H9 (cell line): ENCODE data around the gene DHCR24. TPM values are rescaled to one million over a fixed set of nuclear protein-coding genes. Genes with fewer than 3 reads are reported as not detected.

ENCODE experiments used
- DNase-seq: peaks from one replicate; pipeline ENCODE4 v3.0.0-alpha.2; 2017
- H2AFZ ChIP-seq: one replicate; pipeline ENCODE4 v1.6.1; 2013; ENCODE audit warnings: mild to moderate bottlenecking, low read length, control low read depth, moderate library complexity
- H2AK5ac ChIP-seq: 2 replicates; pipeline ENCODE4 v1.6.1; 2013; ENCODE audit warnings: low read length, control low read depth, mixed read lengths; ENCODE audit not compliant: insufficient read length
- H2BK120ac ChIP-seq: one replicate; pipeline ENCODE4 v1.6.1; 2013; ENCODE audit warnings: low read depth, mild to moderate bottlenecking, low read length, control low read depth, inconsistent platforms; ENCODE audit not compliant: poor library complexity, severe bottlenecking
- H2BK12ac ChIP-seq: 2 replicates; pipeline ENCODE4 v1.6.1; 2013; ENCODE audit warnings: low read length, control low read depth, mixed read lengths, low read depth; ENCODE audit not compliant: insufficient read length
- H2BK15ac ChIP-seq: 2 replicates; pipeline ENCODE4 v1.6.1; 2013; ENCODE audit warnings: low read depth, low read length, control low read depth
- H2BK20ac ChIP-seq: one replicate; pipeline ENCODE4 v1.6.1; 2013; ENCODE audit warnings: low read depth, mild to moderate bottlenecking, low read length, control low read depth, inconsistent platforms; ENCODE audit not compliant: poor library complexity, severe bottlenecking
- H2BK5ac ChIP-seq: 2 replicates; pipeline ENCODE4 v1.6.1; 2013; ENCODE audit warnings: low read length, control low read depth, mixed read lengths; ENCODE audit not compliant: insufficient read length
- H3K14ac ChIP-seq: 2 replicates; pipeline ENCODE4 v1.6.1; 2013; ENCODE audit warnings: low read length, control low read depth; ENCODE audit not compliant: insufficient read depth
- H3K18ac ChIP-seq: 2 replicates; pipeline ENCODE4 v1.6.1; 2013; ENCODE audit warnings: low read depth, mild to moderate bottlenecking, mixed read lengths, low read length, control low read depth; ENCODE audit not compliant: insufficient read length
- H3K23ac ChIP-seq: 2 replicates; pipeline ENCODE4 v1.6.1; 2013; ENCODE audit warnings: low read length, control low read depth, mixed read lengths, low read depth; ENCODE audit not compliant: insufficient read length
- H3K23me2 ChIP-seq: 2 replicates; pipeline ENCODE4 v1.6.1; 2013; ENCODE audit warnings: low read depth, mild to moderate bottlenecking, mixed read lengths, low read length, control low read depth; ENCODE audit not compliant: insufficient read length, poor library complexity, severe bottlenecking
- H3K27ac ChIP-seq: 2 replicates; pipeline ENCODE4 v1.5.1; 2013; ENCODE audit warnings: low read length, control low read depth, mixed read lengths, low read depth; ENCODE audit not compliant: insufficient read length
- H3K27me3 ChIP-seq: 2 replicates; pipeline ENCODE4 v1.6.1; 2013; ENCODE audit warnings: low read length, control low read depth, inconsistent platforms; ENCODE audit not compliant: insufficient read depth
- H3K4ac ChIP-seq: 2 replicates; pipeline ENCODE4 v1.6.1; 2013; ENCODE audit warnings: low read depth, mild to moderate bottlenecking, control low read depth, inconsistent platforms, low read length, moderate library complexity
- H3K4me1 ChIP-seq: 2 replicates; pipeline ENCODE4 v1.6.1; 2013; ENCODE audit warnings: low read length, control low read depth, inconsistent platforms; ENCODE audit not compliant: insufficient read depth
- H3K4me2 ChIP-seq: 2 replicates; pipeline ENCODE4 v1.6.1; 2013; ENCODE audit warnings: low read length, control low read depth, mixed read lengths; ENCODE audit not compliant: insufficient read length, insufficient read depth
- H3K56ac ChIP-seq: 2 replicates; pipeline ENCODE4 v1.6.1; 2013; ENCODE audit warnings: low read depth, mild to moderate bottlenecking, mixed read lengths, low read length, control low read depth; ENCODE audit not compliant: insufficient read length
- H3K79me1 ChIP-seq: 2 replicates; pipeline ENCODE4 v1.6.1; 2013; ENCODE audit warnings: low read depth, mild to moderate bottlenecking, moderate library complexity, low read length, control low read depth, inconsistent platforms; ENCODE audit not compliant: insufficient read depth, poor library complexity, severe bottlenecking
- H3K79me2 ChIP-seq: 2 replicates; pipeline ENCODE4 v1.6.1; 2013; ENCODE audit warnings: low read length, control low read depth, inconsistent platforms; ENCODE audit not compliant: insufficient read depth
- H3K9ac ChIP-seq: 2 replicates; pipeline ENCODE4 v1.6.1; 2013; ENCODE audit warnings: low read length, control low read depth, mixed read lengths; ENCODE audit not compliant: insufficient read length; ENCODE audit errors: extremely low read depth
- H3K9me3 ChIP-seq: one replicate; pipeline ENCODE4 v1.6.1; 2013; ENCODE audit warnings: low read depth, low read length, inconsistent platforms; ENCODE audit not compliant: control insufficient read depth
- H3T11ph ChIP-seq: one replicate; pipeline ENCODE4 v1.6.1; 2013; ENCODE audit warnings: mild to moderate bottlenecking, low read length, control low read depth, inconsistent platforms
- H4K20me1 ChIP-seq: one replicate; pipeline ENCODE4 v1.6.1; 2013; ENCODE audit not compliant: control insufficient read depth, insufficient read length, insufficient read depth
- H4K5ac ChIP-seq: 2 replicates; pipeline ENCODE4 v1.6.1; 2013; ENCODE audit warnings: low read depth, mild to moderate bottlenecking, mixed read lengths, low read length, control low read depth; ENCODE audit not compliant: insufficient read length
- H4K8ac ChIP-seq: replicated peaks from 2 replicates; pipeline ENCODE4 v1.6.1; 2013; ENCODE audit warnings: low read length, control low read depth, mixed read lengths, low read depth; ENCODE audit not compliant: insufficient read length
- H4K91ac ChIP-seq: 2 replicates; pipeline ENCODE4 v1.6.1; 2013; ENCODE audit warnings: low read depth, mild to moderate bottlenecking, moderate library complexity, mixed read lengths, low read length, control low read depth; ENCODE audit not compliant: insufficient read length
- H3K27ac Mint-ChIP-seq, 3 experiments: 2 replicates in 2 of 3; 3 replicates in 1 of 3; pipeline ENCODE4 v1.8.0; 2020 to 2021; ENCODE audit warnings: mixed read lengths in 3 of 3, mild to moderate bottlenecking in 1 of 3, moderate library complexity in 1 of 3
- H3K27me3 Mint-ChIP-seq: 2 replicates; pipeline ENCODE4 v1.8.0; 2021; ENCODE audit warnings: low read depth, mild to moderate bottlenecking, moderate library complexity, mixed read lengths
- H3K36me3 Mint-ChIP-seq, 3 experiments: 2 replicates in 2 of 3; 3 replicates in 1 of 3; pipeline ENCODE4 v1.8.0; 2020 to 2021; ENCODE audit warnings: low read depth in 3 of 3, mixed read lengths in 3 of 3; ENCODE audit not compliant: insufficient read depth in 1 of 3
- H3K4me1 Mint-ChIP-seq, 2 experiments: 2 replicates each; pipeline ENCODE4 v1.8.0; 2020; ENCODE audit warnings: mixed read lengths in 2 of 2
- H3K4me3 Mint-ChIP-seq, 2 experiments: 2 replicates in 1 of 2; 3 replicates in 1 of 2; pipeline ENCODE4 v1.8.0; 2020 to 2021; ENCODE audit warnings: mild to moderate bottlenecking in 2 of 2, mixed read lengths in 2 of 2, moderate library complexity in 1 of 2
- H3K9me3 Mint-ChIP-seq, 2 experiments: 2 replicates in 1 of 2; 3 replicates in 1 of 2; pipeline ENCODE4 v1.8.0; 2020; ENCODE audit warnings: mild to moderate bottlenecking in 2 of 2, mixed read lengths in 2 of 2, moderate library complexity in 1 of 2
- WGBS: extraction: QIAGEN DNeasy Blood & Tissue Kit; methylation state at CpG from one replicate; pipeline ENCODE4 v1.1.7; 2013; ENCODE audit warnings: missing lambda C conversion rate, low lambda C conversion rate, mixed read lengths; ENCODE audit not compliant: insufficient read length; ENCODE audit errors: extremely low coverage; 5-methylcytosine and 5-hydroxymethylcytosine counted together
- total RNA-seq: library from RNA; stranded (reverse); gene quantifications from 2 replicates; pipeline ENCODE4 v1.2.1, GENCODE V29; 2021
- TF ChIP-seq, protein P1 (sequence below): fragments of 200-600 bp; sonication (generic); conservative IDR thresholded peaks from 3 replicates; pipeline ENCODE4 v1.8.0; 2021; ENCODE audit warnings: antibody characterized with exemption, mild to moderate bottlenecking

Gene DHCR24
- total RNA-seq, 1 experiment from 2014 or later, result 318 TPM

DNA sequence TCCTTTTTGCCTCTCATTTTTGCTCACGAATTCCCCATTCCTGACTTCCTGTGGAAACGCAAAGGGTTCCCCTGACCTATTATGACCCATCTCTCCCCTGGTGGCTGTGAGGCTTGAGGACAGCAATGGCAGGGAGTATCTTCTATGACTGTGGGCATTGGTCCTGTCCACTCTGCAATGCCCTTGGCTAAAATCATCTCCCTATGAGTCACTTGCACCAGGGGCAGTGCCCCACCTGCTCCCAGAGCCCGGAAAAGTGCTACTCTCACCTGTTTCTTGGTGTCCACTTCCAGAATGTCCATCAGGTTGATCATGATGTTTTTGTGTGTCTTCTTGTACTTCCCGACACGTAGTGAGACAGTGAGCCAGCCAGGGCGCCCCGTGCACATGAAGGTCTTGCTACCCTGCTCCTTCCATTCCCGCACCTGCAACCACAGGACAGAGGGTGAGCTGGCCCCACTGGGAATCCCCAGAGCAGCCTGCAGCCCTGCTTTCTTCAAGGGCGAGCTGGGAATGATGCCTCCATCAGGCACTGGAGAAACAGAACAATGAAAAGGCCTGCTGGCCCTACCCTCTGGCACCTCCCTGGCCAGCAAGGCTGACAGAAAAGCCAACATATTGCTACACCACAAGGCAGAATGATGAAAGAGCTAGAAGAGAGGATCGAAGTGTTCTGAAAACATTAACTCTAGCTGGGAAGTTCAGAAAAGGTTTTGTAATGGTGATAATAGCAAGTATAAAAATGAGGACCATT is 3.5 kb downstream of the DHCR24 start:
- peaks cover 8% of the 10 kb centered on the region for H3K79me1 ChIP-seq

More for the DNA sequence above, 3.5 kb downstream of the DHCR24 start:
- Histone ChIP-seq H3K18ac (no peak overlapping the region), H2AFZ (no peak overlapping the region), H3K56ac (no peak overlapping the region), H2AK5ac (no peak overlapping the region), H4K20me1 (no peaks in the 10 kb centered on the region), H3K27ac (no peak overlapping the region), H4K91ac (no peak overlapping the region), H2BK15ac (no peak overlapping the region), H3K23me2 (peaks cover 15% of the 10 kb centered on the region), H3K4me2 (peak overlapping the region; percentile 92), H3K9me3 (no peaks in the 10 kb centered on the region), H3K4ac (no peak overlapping the region), H3K4me1 (peaks cover 16% of the 10 kb centered on the region), H3K14ac (no peak overlapping the region), H2BK20ac (no peak overlapping the region), H3K23ac (no peak overlapping the region), H2BK12ac (no peak overlapping the region), H2BK120ac (no peak overlapping the region), H4K5ac (no peak overlapping the region), H3K79me2 (peaks cover 56% of the 10 kb centered on the region), H3T11ph (no peak overlapping the region), H2BK5ac (no peak overlapping the region), H3K9ac (no peak overlapping the region), H3K27me3 (no peaks in the 10 kb centered on the region), H4K8ac (no peak overlapping the region)
- Mint-ChIP-seq H3K27me3 (no peaks in the 10 kb centered on the region), H3K9me3 (no peaks in the 10 kb centered on the region; a peak in 1 of 5 replicates), H3K36me3 (peaks cover 65 to 76% (median 67%) of the 10 kb centered on the region in 3 experiments), H3K4me1 (peaks cover 43 to 46% of the 10 kb centered on the region in 2 experiments), H3K27ac (peak overlapping the region in 2 of 3 experiments; percentile 6 to 38; a peak in 3 of 7 replicates), H3K4me3 (peak overlapping the region in 1 of 2 experiments; percentile 92; a peak in 2 of 5 replicates)
- TF ChIP-seq, protein P1, sequence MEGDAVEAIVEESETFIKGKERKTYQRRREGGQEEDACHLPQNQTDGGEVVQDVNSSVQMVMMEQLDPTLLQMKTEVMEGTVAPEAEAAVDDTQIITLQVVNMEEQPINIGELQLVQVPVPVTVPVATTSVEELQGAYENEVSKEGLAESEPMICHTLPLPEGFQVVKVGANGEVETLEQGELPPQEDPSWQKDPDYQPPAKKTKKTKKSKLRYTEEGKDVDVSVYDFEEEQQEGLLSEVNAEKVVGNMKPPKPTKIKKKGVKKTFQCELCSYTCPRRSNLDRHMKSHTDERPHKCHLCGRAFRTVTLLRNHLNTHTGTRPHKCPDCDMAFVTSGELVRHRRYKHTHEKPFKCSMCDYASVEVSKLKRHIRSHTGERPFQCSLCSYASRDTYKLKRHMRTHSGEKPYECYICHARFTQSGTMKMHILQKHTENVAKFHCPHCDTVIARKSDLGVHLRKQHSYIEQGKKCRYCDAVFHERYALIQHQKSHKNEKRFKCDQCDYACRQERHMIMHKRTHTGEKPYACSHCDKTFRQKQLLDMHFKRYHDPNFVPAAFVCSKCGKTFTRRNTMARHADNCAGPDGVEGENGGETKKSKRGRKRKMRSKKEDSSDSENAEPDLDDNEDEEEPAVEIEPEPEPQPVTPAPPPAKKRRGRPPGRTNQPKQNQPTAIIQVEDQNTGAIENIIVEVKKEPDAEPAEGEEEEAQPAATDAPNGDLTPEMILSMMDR, result no peak
- WGBS, result no CpG with 5 or more reads among the region's 10 CpGs
- no peak for DNase-seq
